Measurements from ENCODE around the gene EPHA4.

GRCh38 chr2:221504905-221505304 lies 67.2 kb downstream of the EPHA4 start:
- TF ChIP-seq CTCF (IDR thresholded peaks at IDR 0.05) (no peak), EP300 (IDR thresholded peaks at IDR 0.05) (no peak)

Measured in ovary (tissue), 3 donors.